Activated CD8-positive, alpha-beta memory T cell treated with anti-CD3 and anti-CD28 coated beads, Interleukin-2, amount 50 U/mL, for 1 hour (primary cell): ENCODE data around the gene RPS6KA3.
"Not testable (repeated sequence)": the region's sequence is repeated elsewhere in the genome, so short reads cannot be mapped to it uniquely, and the experiment has no call there.

ENCODE experiments used
- DNase-seq: peaks from one replicate; pipeline ENCODE4 v3.0.0-alpha.2; 2020; ENCODE audit errors: extremely low read depth

The RPS6KA3 gene

DNA sequence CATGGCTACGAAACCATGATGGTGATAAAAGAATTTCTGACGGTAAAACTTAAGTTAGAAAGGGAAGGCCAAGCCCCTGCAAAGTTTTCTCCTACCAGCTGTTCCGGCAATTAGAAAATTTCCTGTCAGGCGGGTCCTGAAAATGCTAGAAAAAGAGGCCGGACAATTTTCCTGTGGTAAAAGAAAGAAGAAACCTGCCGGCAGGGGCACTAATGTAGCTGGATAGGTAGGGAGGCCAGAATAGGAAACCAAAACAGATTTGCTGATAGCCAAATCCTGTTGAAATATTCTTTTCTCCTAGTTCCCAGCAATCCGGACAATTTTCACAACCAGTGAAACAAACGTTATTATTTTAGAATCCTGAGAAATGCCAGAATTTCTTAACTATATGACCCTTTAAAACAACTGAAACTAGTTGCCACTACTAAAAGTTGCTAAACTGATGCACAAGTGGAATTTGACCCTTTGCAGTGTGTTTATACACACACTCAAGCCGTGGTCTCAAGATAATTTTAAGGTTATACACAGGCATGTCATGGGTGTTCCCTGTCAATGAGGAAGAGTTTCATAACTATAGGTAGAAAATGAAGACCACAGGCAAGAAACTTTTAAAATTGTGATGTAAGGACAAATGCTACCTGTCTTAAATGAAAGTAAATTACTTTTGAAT, 47.7 kb downstream of the RPS6KA3 start:
- no peak for DNase-seq

- no peak for DNase-seq
These were observed 48.8 kb downstream of the RPS6KA3 start for GRCh38 chrX:20217906-20218305.

- DNase-seq = no peak
These were observed 49.4 kb downstream of the RPS6KA3 start for GRCh38 chrX:20217271-20217670.

DNA sequence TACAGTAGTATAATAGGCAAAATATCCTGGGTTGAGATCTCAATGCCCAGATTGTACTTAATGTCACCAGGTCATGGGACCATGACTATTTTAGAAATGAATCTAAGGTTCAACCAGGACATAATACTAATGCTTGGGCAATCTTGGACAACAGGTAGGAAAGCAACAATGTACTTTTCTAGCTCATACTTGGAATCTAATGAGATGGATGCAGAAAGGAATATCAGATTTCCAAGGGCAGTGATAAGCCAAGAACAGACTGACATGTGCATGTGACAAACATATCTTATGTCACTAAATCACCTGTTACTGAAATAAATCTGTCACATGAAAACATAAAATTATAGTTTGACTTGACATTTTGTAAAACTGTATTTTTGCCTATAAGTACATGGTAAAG, 51.1 kb downstream of the RPS6KA3 start:
- no peak for DNase-seq

GRCh38 chrX:20212486-20213089, 54.1 kb downstream of the RPS6KA3 start:
- no peak for DNase-seq

DNA sequence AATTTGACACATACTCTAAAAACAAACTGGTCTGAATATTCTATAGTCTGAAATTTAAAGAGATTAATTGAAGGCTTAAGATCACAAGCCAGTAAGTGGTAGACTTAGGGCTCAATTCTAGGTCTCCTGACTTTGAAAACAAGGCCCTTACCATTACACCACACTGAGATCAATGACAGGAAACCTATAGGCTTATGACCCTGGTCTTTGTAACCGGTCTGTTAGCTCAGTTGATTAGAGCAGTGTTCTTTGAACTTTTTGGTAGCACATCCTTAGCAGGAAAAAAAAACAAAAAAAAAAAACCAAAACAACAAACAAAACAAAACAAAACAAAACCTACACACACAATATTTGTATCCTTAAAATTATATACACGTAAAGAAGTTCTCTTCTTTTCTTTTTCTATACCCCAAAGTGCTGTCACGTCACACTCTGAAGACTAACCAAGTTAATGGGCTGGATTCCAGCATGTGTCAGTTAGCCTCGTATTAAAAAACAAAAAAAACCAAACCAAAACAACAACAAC, 55.4 kb downstream of the RPS6KA3 start:
- no peak for DNase-seq

GRCh38 chrX:20205927-20206708, 60.6 kb downstream of the RPS6KA3 start:
- DNase-seq = no peak

GRCh38 chrX:20204351-20204750, 62.4 kb downstream of the RPS6KA3 start:
- no peak for DNase-seq

DNA sequence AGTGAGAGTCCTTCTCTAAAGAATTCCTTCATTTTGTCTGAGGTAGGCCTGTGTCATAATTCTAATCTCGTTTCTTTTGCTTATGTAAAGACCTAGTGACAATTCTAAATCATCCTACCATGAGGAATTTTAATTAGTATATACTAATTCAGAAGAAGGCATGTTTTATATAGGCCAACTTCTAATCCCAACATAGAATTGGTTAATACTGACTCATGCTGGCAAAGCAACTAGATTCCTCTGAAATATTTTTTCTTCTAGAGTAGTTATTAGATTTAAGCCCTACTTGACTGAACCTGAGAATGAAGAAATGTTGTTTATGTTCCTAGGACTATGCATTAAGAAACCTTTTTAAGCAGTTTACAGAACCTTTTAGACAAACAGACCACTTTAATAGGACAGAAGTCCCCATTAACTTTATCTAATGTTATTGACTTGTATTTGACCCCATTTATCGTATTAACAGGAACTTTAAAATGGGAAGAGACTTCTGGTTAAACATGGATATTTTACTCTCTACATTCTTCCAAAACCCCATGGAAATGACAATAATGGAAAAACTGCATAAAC, 69.0 kb downstream of the RPS6KA3 start:
- DNase-seq = no peak

- no peak for DNase-seq
These were observed 77.5 kb downstream of the RPS6KA3 start for GRCh38 chrX:20189171-20189570.

DNA sequence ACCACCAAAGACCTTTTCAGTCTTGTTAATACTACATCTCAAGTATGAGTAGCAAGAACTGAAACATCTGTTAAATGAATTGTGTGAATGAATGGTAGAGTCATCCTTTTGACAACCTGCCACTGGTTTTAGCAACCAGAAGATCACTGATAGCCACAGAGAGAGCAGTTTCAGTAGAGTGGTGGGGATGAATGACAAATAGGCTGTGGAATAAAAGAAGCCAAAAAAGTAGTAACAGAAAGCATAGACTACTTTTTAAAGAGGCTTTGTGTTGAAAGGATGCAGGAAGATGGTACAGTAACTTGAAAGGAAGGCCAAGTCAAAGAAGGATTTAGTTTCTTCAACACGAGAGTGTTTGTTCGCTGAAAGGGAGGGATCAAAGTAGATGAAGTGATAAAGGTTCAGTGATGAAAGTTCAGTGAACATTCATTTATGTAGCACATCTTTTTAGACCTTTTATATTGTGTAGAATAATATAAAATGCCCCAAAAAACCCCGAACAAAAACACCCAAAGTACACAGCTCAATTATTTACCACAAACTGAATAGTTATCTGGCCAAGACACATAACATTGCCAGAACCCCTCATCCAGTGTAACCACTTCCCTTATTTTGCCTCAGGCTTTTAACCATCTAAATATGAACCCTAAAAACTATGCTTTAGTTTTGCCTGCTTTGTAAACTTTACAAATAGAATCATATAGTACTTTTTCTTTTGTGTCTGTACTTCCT, 84.9 kb downstream of the RPS6KA3 start:
- no peak for DNase-seq

DNA sequence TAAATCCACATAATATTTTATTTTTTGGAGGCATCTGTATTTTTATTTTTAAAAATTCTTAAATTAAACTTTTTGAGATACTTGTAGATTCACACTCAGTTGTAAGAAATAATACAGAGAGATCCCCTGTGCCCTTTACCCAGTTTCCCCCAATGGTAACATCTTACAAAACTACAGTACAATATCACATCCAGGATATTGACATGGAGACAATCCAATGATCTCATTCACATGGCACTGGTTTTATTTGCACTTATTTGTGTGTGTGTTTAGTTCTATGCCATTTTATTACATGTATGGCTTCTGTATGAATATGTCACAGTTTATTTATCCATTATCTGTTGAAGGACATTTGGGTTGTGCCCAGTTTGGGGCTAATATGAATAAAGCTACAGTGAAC, 89.6 kb downstream of the RPS6KA3 start:
- no peak for DNase-seq

- no peak for DNase-seq
These were observed 92.9 kb downstream of the RPS6KA3 start for GRCh38 chrX:20173856-20174255.

GRCh38 chrX:20173313-20173712, 93.4 kb downstream of the RPS6KA3 start:
- DNase-seq = no peak

- DNase-seq = no peak
These were observed 94.8 kb downstream of the RPS6KA3 start for GRCh38 chrX:20171887-20172286.

DNA sequence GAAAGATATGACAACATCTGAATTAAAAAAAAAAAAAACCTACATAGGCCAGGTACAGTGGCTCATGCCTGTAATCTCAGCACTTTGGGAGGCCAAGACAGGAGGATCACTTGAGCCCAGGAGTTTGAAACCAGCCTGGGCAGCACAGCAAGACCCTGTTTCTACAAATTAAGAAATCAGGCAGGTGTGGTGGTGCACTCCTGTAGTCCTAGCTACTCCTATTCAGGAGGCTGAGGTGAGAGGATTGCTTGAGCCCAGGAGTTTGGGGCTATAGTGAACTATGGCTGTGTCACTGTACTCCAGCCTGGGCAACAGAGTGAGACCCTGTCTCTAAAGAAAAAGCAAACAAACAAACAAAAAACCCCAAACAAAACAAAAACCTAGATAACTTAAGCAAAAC, 104.2 kb downstream of the RPS6KA3 start:
- not testable (repeated sequence) for DNase-seq

DNA sequence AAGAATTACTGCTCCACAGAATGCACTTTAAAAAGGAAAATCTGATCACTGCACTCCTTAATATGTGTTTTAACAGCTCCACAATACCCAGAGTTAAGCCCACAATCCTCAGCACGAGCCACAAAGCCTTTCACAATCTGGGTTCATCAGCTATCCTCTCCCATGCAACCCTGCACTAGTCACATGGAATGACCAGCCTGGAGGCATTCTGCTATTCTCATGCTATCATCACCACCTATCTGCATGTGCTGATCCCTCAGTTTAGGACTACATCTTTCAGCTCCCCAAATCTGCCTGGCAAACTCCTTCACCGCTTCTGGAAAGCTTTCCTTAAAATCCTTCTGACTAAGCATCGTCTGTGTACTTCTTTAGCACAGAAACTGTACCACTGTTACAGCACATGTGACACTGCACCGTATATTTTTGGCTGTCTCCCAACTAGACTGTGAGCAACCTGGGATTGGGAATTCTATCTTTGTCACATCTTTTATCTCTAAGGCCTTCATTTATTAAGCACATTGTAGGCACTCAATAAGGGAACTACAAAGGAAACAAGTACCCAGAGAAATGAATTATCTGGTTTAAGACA, 106.8 kb downstream of the RPS6KA3 start:
- DNase-seq = no peak

GRCh38 chrX:20151689-20152088, 115.0 kb downstream of the RPS6KA3 start:
- DNase-seq = no peak

DNA sequence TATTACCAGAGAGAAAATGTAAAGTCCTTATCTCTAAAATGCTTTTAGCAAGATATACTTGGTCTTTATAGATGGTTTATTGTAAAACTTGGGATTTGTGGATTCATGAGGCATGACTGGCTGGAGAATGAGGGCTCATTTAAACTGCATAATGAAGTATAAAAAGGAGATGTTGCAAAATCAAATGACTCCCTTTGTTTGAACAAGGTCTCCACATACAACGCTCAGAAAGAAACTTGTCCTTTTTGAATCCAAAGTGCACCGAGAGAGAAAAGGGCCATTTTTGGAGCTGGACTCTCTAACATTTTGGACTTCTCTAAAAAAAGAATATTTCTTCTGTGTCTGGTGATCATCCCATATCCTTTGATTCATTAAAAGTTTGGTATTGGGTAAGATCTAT, 117.4 kb downstream of the RPS6KA3 start:
- no peak for DNase-seq

DNA sequence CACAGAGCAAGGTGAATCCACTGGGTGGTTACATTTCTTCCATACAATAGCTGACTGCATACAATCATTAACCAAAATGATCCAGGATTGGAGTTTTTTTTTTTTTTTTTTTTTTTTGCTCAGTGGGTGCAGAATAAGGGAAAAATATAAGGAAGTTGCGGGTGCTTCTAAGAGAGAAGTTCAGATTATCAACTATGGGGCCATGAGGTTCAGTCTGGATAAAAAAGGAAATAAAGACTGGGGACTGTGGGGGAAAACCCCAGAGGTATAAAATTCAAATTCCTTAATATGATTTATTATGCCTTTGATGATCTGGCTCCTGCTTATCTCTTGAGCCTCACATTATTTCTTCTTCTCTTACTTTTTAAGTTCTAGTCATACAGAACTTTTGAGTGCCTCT, 119.1 kb downstream of the RPS6KA3 start:
- no peak for DNase-seq

DNA sequence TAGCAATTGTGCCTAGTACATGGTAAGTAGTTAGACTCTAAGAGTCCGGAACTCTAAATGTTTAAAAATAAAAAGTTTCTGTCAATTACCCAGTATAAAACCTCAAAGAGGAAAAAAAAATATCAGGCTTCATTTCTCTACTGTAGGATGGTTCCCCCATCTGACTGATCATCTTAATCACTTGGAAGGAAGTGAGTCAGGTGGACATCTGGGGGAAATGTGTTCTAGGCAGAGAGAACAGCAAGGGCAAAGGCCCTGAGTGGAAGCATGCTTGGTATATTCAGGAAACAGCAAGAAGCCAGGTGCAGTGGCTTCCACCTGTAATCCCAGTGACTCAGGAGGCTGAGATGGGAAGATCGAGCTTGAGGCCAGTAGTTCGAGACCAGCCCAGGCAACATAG, 122.2 kb downstream of the RPS6KA3 start:
- DNase-seq = no peak
